GM12878 (cell line): ENCODE data around the gene TCF23. TPM values are rescaled to one million over a fixed set of nuclear protein-coding genes. Genes with fewer than 3 reads are reported as not detected.
A peak's percentile ranks its signal among the peaks of the same experiment; 100 is the strongest.

Experiments
- ATAC-seq: fragments of 200-7000 bp; cut with Tn5 transposase; 3 replicates; pipeline ENCODE4 v1.9.1; 2020; ENCODE audit warnings: mild to moderate bottlenecking, moderate library complexity
- BruUV-seq: library from RNA; stranded (reverse); fragments of 400-500 nt; replicated peaks from 2 replicates; lab custom pipeline; 2021; lab: Mats Ljungman, UMichigan
- CTCF ChIA-PET: fragments of 300-600 bp; sonication (Branson Sonifier 250); formaldehyde crosslinking; extraction: SDS; loops from one replicate; lab custom pipeline; 2021; ENCODE audit warnings: inconsistent platforms; lab: Yijun Ruan, JAX
- POLR2A ChIA-PET: fragments of 350-600 bp; formaldehyde crosslinking; extraction: SDS; loops from one replicate; lab custom pipeline; 2021; ENCODE audit warnings: inconsistent platforms; lab: Charles Lee
- RAD21 ChIA-PET: fragments of 300-600 bp; sonication (Branson Sonifier 250); formaldehyde crosslinking; loops from one replicate; lab custom pipeline; 2023; ENCODE audit warnings: antibody characterized with exemption; ENCODE audit not compliant: unreplicated experiment; lab: Charles Lee
- SMC1A ChIA-PET: fragments of 300-600 bp; sonication (Branson Sonifier 250); formaldehyde crosslinking; loops from one replicate; lab custom pipeline; 2023; ENCODE audit not compliant: unreplicated experiment, uncharacterized antibody; lab: Charles Lee
- DNase-seq: peaks from one replicate; pipeline ENCODE4 v3.0.0-alpha.2; 2011; ENCODE audit warnings: low read depth, low spot score
- FAIRE-seq: peaks from 3 replicates; lab custom pipeline; 2011; peaks lifted over from hg19 to GRCh38; lab: Jason Lieb, UNC
- H2AFZ ChIP-seq: 2 replicates; pipeline ENCODE4 v1.6.0; 2011; ENCODE audit warnings: low read depth, low read length, control low read depth; ENCODE audit not compliant: control insufficient read depth
- H3K27ac ChIP-seq: 2 replicates; pipeline ENCODE4 v1.5.1; 2011; ENCODE audit warnings: control low read depth; ENCODE audit not compliant: control insufficient read depth, insufficient read depth
- H3K27me3 ChIP-seq, 2 experiments: replicated peaks in 1 of 2; 2 replicates each; pipeline versions ENCODE4 v1.6.0 to v1.6.1; 2011; ENCODE audit warnings: low read length in 1 of 2; ENCODE audit not compliant: control insufficient read depth in 2 of 2, insufficient read depth in 2 of 2
- H3K36me3 ChIP-seq, 2 experiments: 2 replicates each; pipeline ENCODE4 v1.5.1; 2011; ENCODE audit warnings: low read length in 1 of 2; ENCODE audit not compliant: control insufficient read depth in 2 of 2, insufficient read depth in 2 of 2
- H3K4me1 ChIP-seq: 2 replicates; pipeline ENCODE4 v1.6.1; 2011; ENCODE audit warnings: mild to moderate bottlenecking, low read length, moderate library complexity, mixed read lengths; ENCODE audit not compliant: control insufficient read depth, insufficient read depth
- H3K4me2 ChIP-seq: 2 replicates; pipeline ENCODE4 v1.6.0; 2011; ENCODE audit warnings: control low read depth; ENCODE audit not compliant: control insufficient read depth, insufficient read depth
- H3K4me3 ChIP-seq: fragments of 200-600 bp; sonication (generic); 2 replicates; pipeline ENCODE4 v1.5.1; 2016
- H3K79me2 ChIP-seq: 2 replicates; pipeline ENCODE4 v1.6.0; 2011; ENCODE audit warnings: low read length; ENCODE audit not compliant: control insufficient read depth, insufficient read depth
- H3K9ac ChIP-seq: 2 replicates; pipeline ENCODE4 v1.8.0; 2011; ENCODE audit warnings: low read length, control low read depth, mixed read lengths; ENCODE audit not compliant: control insufficient read depth, insufficient read depth
- H3K9me3 ChIP-seq: replicated peaks from 3 replicates; pipeline ENCODE4 v1.5.1; 2011; ENCODE audit warnings: mild to moderate bottlenecking, low read length; ENCODE audit not compliant: control insufficient read depth, insufficient read depth
- H4K20me1 ChIP-seq: 2 replicates; pipeline ENCODE4 v1.6.0; 2011; ENCODE audit not compliant: control insufficient read depth, insufficient read depth
- BCL11A ChIP-seq: IDR thresholded peaks from 2 replicates; pipeline ENCODE4 v1.6.1; 2011; ENCODE audit warnings: low read depth, low read length
- CBX5 ChIP-seq: sonication (generic); IDR thresholded peaks from 2 replicates; pipeline ENCODE4 v1.6.1; 2016; ENCODE audit warnings: low read depth, moderate library complexity, mild to moderate bottlenecking, inconsistent platforms
- CREB1 ChIP-seq: IDR thresholded peaks from 2 replicates; pipeline ENCODE4 v1.6.1; 2012; ENCODE audit warnings: low read depth, mild to moderate bottlenecking, inconsistent platforms
- E4F1 ChIP-seq: fragments of 450-650 bp; IDR thresholded peaks from 2 replicates; pipeline ENCODE4 v1.6.1; 2018; ENCODE audit warnings: borderline replicate concordance, mild to moderate bottlenecking; ENCODE audit not compliant: partially characterized antibody
- NR2C1 ChIP-seq: fragments of 450-650 bp; IDR thresholded peaks from 2 replicates; pipeline ENCODE4 v1.6.1; 2017; ENCODE audit warnings: antibody characterized with exemption, mild to moderate bottlenecking, moderate library complexity
- NR2C2 ChIP-seq: IDR thresholded peaks from 2 replicates; pipeline ENCODE4 v1.6.1; 2011; ENCODE audit warnings: borderline replicate concordance, low read depth; ENCODE audit not compliant: control insufficient read depth, insufficient read length
- RAD51 ChIP-seq: fragments of 450-650 bp; IDR thresholded peaks from 2 replicates; pipeline ENCODE4 v1.6.1; 2016; ENCODE audit warnings: moderate library complexity, mild to moderate bottlenecking, inconsistent platforms
- RB1 ChIP-seq: fragments of 450-650 bp; formaldehyde crosslinking; IDR thresholded peaks from 2 replicates; pipeline ENCODE4 v1.6.1; 2017; ENCODE audit warnings: mild to moderate bottlenecking, borderline replicate concordance
- RFX5 ChIP-seq: IDR thresholded peaks from 2 replicates; pipeline ENCODE4 v1.6.1; 2011; ENCODE audit warnings: low read depth, low read length, improper control_type of control experiment
- SIX5 ChIP-seq: IDR thresholded peaks from 2 replicates; pipeline ENCODE4 v1.6.1; 2011; ENCODE audit warnings: mild to moderate bottlenecking, low read depth, low read length, moderate library complexity; ENCODE audit not compliant: severe bottlenecking
- ZBTB33 ChIP-seq: fragments of 450-650 bp; IDR thresholded peaks from 2 replicates; pipeline ENCODE4 v1.6.1; 2017; ENCODE audit warnings: mild to moderate bottlenecking
- WGBS: methylation state at CpG from one replicate; pipeline ENCODE4 v1.1.6; 2016; ENCODE audit warnings: low lambda C conversion rate; ENCODE audit not compliant: insufficient replicate concordance, insufficient coverage; ENCODE audit errors: missing lambda C conversion rate; 5-methylcytosine and 5-hydroxymethylcytosine counted together
- in situ Hi-C: fragments of 300-500 bp; cut with MboI; formaldehyde crosslinking; loops from 9 replicates; pipeline ENCODE4 v1.14.3; 2018; ENCODE audit warnings: mixed read lengths
- intact Hi-C: fragments of 100-400 bp; cut with micrococcal nuclease; formaldehyde crosslinking; loops from one replicate; pipeline ENCODE4 v1.14.2; 2022; ENCODE audit not compliant: unreplicated experiment
- polyA plus RNA-seq, 11 experiments: library from polyadenylated mRNA; depleted of rRNA in 4 of 11; unstranded in 6 of 11; stranded (reverse) in 5 of 11; fragments of >200 nt; fragmentation: Nextera tagmentation in 4 of 11; fragmentation: Illumina TruSeq in 1 of 11; extraction: Ambion mirVana in 4 of 11; extraction: Trizol in 1 of 11; gene quantifications; 1 replicate in 1 of 11; 2 replicates in 10 of 11; pipeline versions ENCODE4 v1.2.1 to v1.2.3, GENCODE V29; 2011 to 2016; ENCODE audit warnings: inconsistent platforms in 2 of 11, missing spikeins in 2 of 11, low read depth in 1 of 11
- total RNA-seq, 4 experiments: library from RNA; depleted of rRNA in 3 of 4; stranded (reverse); fragments of >200 nt in 3 of 4; fragmentation: Illumina TruSeq in 1 of 4; extraction: Trizol in 1 of 4; gene quantifications; 2 replicates each; pipeline versions ENCODE4 v1.2.1 to v1.2.3, GENCODE V29; 2013 to 2021
- TF ChIP-seq, protein P1 (sequence below): fragments of 450-650 bp; IDR thresholded peaks from 2 replicates; pipeline ENCODE4 v1.6.1; 2017; ENCODE audit warnings: mild to moderate bottlenecking, moderate library complexity

TCF23 gene
- total and polyA plus RNA-seq, 10 of the 15 experiments (the other 5 are each of a cell fraction or from before 2014, with no cell fraction given) = not detected

DNA sequence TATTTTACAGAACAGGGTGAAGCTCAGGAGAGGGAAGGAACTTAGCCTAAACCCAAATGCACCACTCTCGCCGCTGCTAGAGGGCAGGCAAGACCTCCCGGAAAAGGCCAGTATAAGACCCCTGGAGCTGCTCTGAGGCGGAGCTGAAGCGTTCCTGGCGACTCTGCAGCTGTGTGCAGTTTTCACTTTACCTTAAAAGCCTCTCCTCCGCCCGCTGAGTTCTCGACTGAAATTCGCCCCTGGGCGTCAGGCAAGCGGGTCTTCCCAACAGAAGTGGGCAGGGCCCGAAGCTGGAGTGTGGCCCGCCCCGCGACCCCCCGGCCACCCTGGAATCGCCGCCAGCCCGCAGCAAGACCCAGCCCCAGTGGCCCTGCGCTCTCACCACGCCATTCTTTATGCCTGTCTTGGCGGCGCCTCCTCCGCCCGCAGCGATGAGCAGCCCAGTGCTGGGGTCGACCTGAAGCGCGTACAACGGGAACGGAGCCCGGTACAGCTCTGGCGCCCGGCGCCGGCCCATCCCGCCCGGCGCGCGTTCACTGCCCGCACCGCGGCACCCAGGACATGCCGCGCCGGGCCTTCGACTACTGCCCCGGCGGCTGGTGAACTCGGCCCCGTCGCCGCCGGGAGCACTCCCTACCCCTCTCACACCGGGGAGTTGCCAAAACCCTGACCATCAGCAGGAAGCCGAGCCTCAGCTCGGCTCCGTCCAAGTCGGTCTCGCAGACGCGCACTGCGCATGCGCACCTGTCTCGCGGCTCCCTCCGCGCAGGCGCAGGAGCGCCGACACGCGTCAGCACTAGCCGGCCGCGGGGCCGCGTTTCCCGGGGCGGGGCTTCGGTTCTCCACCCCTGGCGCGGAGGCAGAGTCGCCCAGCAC is 14.7 kb upstream of the TCF23 start, which contains the start of gene PREB:
TSS of gene PREB (minus strand) at position 732 of the 876 bp plus-strand sequence. CDS start at position 517, 215 bp downstream.
- Histone ChIP-seq H2AFZ (peak within 1 kb of the TSS; percentile 93), H3K4me1 (peaks cover 8% of the 10 kb centered on the region), H3K27ac (peak within 1 kb of the TSS; percentile 90), H3K36me3 (peaks cover 10 to 17% of the 10 kb centered on the region in 2 experiments), H4K20me1 (no peaks in the 10 kb centered on the region), H3K27me3 (no peaks in the 10 kb centered on the region), H3K9ac (peak within 1 kb of the TSS; percentile 94), H3K79me2 (peaks cover 19% of the 10 kb centered on the region), H3K9me3 (no peaks in the 10 kb centered on the region), H3K4me2 (peak within 1 kb of the TSS; percentile 86), H3K4me3 (peak within 1 kb of the TSS; percentile 97)
- ChIA-PET SMC1A (interaction anchor here (0.7 to 1.7 kb wide), 12 partner anchors 11 to 172 kb away, joined by 3 to 7 read pairs (median 4); partner anchors contain the start of genes ABHD1 and AGBL5), CTCF (interaction anchor here (0.7 to 2.4 kb wide), 22 partner anchors 8 to 172 kb away, joined by 3 to 19 read pairs (median 4); partner anchors contain the start of gene AGBL5), POLR2A (interaction anchor here (0.6 to 2.2 kb wide), 11 partner anchors 10 to 789 kb away, joined by 3 to 7 read pairs (median 3); partner anchors contain the start of genes ABHD1, ATRAID, MPV17 and SLC5A6), RAD21 (interaction anchor here (0.5 to 2.1 kb wide), 11 partner anchors 31 to 172 kb away, joined by 3 to 13 read pairs (median 3); partner anchors contain the start of gene AGBL5)
- intact Hi-C loops (loop anchor here (5.0 kb wide), 1 partner anchor 48 kb away; no protein-coding TSS in a partner anchor), in situ Hi-C loops (no loop called here)
- DNase-seq (peak; percentile 88), FAIRE-seq (peak; percentile 93), ATAC-seq (peak; percentile 98)
- no TSS peak for BruUV-seq
- 2% methylated on average over 77 of the region's 86 CpGs for WGBS
- TF ChIP-seq CBX5 = no peak
- no peak for TF ChIP-seq BCL11A
- TF ChIP-seq RAD51 = no peak
- no peak for TF ChIP-seq NR2C1
- no peak for TF ChIP-seq E4F1
- TF ChIP-seq ZBTB33 = no peak
- TF ChIP-seq NR2C2 = no peak
- TF ChIP-seq CREB1 = peak; percentile 77
- TF ChIP-seq, protein P1, sequence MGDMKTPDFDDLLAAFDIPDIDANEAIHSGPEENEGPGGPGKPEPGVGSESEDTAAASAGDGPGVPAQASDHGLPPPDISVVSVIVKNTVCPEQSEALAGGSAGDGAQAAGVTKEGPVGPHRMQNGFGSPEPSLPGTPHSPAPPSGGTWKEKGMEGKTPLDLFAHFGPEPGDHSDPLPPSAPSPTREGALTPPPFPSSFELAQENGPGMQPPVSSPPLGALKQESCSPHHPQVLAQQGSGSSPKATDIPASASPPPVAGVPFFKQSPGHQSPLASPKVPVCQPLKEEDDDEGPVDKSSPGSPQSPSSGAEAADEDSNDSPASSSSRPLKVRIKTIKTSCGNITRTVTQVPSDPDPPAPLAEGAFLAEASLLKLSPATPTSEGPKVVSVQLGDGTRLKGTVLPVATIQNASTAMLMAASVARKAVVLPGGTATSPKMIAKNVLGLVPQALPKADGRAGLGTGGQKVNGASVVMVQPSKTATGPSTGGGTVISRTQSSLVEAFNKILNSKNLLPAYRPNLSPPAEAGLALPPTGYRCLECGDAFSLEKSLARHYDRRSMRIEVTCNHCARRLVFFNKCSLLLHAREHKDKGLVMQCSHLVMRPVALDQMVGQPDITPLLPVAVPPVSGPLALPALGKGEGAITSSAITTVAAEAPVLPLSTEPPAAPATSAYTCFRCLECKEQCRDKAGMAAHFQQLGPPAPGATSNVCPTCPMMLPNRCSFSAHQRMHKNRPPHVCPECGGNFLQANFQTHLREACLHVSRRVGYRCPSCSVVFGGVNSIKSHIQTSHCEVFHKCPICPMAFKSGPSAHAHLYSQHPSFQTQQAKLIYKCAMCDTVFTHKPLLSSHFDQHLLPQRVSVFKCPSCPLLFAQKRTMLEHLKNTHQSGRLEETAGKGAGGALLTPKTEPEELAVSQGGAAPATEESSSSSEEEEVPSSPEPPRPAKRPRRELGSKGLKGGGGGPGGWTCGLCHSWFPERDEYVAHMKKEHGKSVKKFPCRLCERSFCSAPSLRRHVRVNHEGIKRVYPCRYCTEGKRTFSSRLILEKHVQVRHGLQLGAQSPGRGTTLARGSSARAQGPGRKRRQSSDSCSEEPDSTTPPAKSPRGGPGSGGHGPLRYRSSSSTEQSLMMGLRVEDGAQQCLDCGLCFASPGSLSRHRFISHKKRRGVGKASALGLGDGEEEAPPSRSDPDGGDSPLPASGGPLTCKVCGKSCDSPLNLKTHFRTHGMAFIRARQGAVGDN = peak; percentile 83
- no peak for TF ChIP-seq RFX5
- no peak for TF ChIP-seq RB1
- TF ChIP-seq SIX5 = peak; percentile 56
